H1 (cell line): Measurements from ENCODE around the gene SLX9. TPM values are rescaled to one million over a fixed set of nuclear protein-coding genes. Genes with fewer than 3 reads are reported as not detected.

ENCODE experiments used
- CTCF ChIA-PET: fragments of 300-600 bp; sonication (Branson Sonifier 250); formaldehyde crosslinking; loops from one replicate; lab custom pipeline; 2021; ENCODE audit not compliant: partially characterized antibody; lab: Charles Lee
- POLR2A ChIA-PET: fragments of 300-600 bp; sonication (Branson Sonifier 250); formaldehyde crosslinking; loops from one replicate; lab custom pipeline; 2021; ENCODE audit warnings: inconsistent platforms; ENCODE audit not compliant: partially characterized antibody; lab: Charles Lee
- DNase-seq, 2 experiments: peaks; one replicate each; pipeline versions ENCODE4 v3.0.0 to v3.0.0-alpha.2; 2010 to 2022; ENCODE audit warnings: low spot score in 2 of 2, low read depth in 1 of 2, mixed read lengths in 1 of 2
- FAIRE-seq: peaks from 2 replicates; lab custom pipeline; 2011; peaks lifted over from hg19 to GRCh38; lab: Jason Lieb, UNC
- H2AFZ ChIP-seq: 2 replicates; pipeline ENCODE4 v1.8.1; 2012; ENCODE audit warnings: low read length, inconsistent platforms
- H2AK5ac ChIP-seq: 2 replicates; pipeline ENCODE4 v1.6.1; 2013; ENCODE audit warnings: low read depth, low read length
- H2BK120ac ChIP-seq: replicated peaks from 2 replicates; pipeline ENCODE3; 2013; ENCODE audit warnings: low read depth, low read length, inconsistent platforms
- H2BK12ac ChIP-seq: 2 replicates; pipeline ENCODE4 v1.6.1; 2013; ENCODE audit warnings: low read depth, low read length
- H2BK15ac ChIP-seq: 2 replicates; pipeline ENCODE4 v1.6.1; 2013; ENCODE audit warnings: low read length
- H2BK20ac ChIP-seq: 2 replicates; pipeline ENCODE4 v1.6.1; 2013; ENCODE audit warnings: low read length
- H2BK5ac ChIP-seq: 2 replicates; pipeline ENCODE4 v1.6.1; 2013; ENCODE audit warnings: low read depth, low read length
- H3K14ac ChIP-seq: 2 replicates; pipeline ENCODE4 v1.6.1; 2013; ENCODE audit warnings: inconsistent platforms; ENCODE audit not compliant: insufficient read length
- H3K18ac ChIP-seq: 2 replicates; pipeline ENCODE4 v1.6.1; 2013; ENCODE audit warnings: low read length; ENCODE audit errors: extremely low read depth
- H3K23ac ChIP-seq: 2 replicates; pipeline ENCODE4 v1.6.1; 2013; ENCODE audit warnings: inconsistent platforms; ENCODE audit not compliant: insufficient read length
- H3K23me2 ChIP-seq: 2 replicates; pipeline ENCODE4 v1.6.1; 2013; ENCODE audit warnings: low read depth, low read length
- H3K27ac ChIP-seq: 2 replicates; pipeline ENCODE4 v1.6.1; 2011; ENCODE audit warnings: low read depth, low read length, inconsistent platforms
- H3K27me3 ChIP-seq, 4 experiments: replicated peaks in 1 of 4; 1 replicate in 1 of 4; 2 replicates in 3 of 4; pipeline versions ENCODE4 v1.6.1 to v1.8.1; 2011 to 2013; ENCODE audit warnings: low read length in 3 of 4, mild to moderate bottlenecking in 3 of 4, inconsistent platforms in 2 of 4, mixed read lengths in 2 of 4, moderate library complexity in 1 of 4; ENCODE audit not compliant: control insufficient read depth in 3 of 4, insufficient read depth in 3 of 4; ENCODE audit errors: extremely low read depth in 1 of 4
- H3K36me3 ChIP-seq, 4 experiments: 2 replicates each; pipeline versions ENCODE4 v1.6.1 to v1.8.1; 2011 to 2013; ENCODE audit warnings: mild to moderate bottlenecking in 4 of 4, low read length in 3 of 4, moderate library complexity in 2 of 4, control low read depth in 1 of 4, inconsistent platforms in 1 of 4; ENCODE audit not compliant: insufficient read depth in 4 of 4, control insufficient read depth in 2 of 4
- H3K4ac ChIP-seq: replicated peaks from 2 replicates; pipeline ENCODE3; 2013; ENCODE audit warnings: low read length, low read depth, mixed read lengths, inconsistent platforms; ENCODE audit not compliant: insufficient read length
- H3K4me1 ChIP-seq, 4 experiments: replicated peaks in 1 of 4; 1 replicate in 1 of 4; 2 replicates in 3 of 4; pipeline versions ENCODE4 v1.6.1 to v1.8.1; 2011 to 2013; ENCODE audit warnings: low read length in 3 of 4, inconsistent platforms in 2 of 4, mixed read lengths in 1 of 4; ENCODE audit not compliant: insufficient read depth in 4 of 4, control insufficient read depth in 3 of 4
- H3K4me2 ChIP-seq, 2 experiments: 2 replicates each; pipeline versions ENCODE4 v1.6.1 to v1.8.1; 2011 to 2013; ENCODE audit warnings: low read depth in 2 of 2, low read length in 2 of 2, control low read depth in 1 of 2, inconsistent platforms in 1 of 2, mild to moderate bottlenecking in 1 of 2; ENCODE audit not compliant: insufficient read depth in 1 of 2
- H3K4me3 ChIP-seq, 4 experiments: fragments of 200-600, 300-600 bp in 1 of 4; sonication (generic), shearing (Covaris generic), sonication (Bioruptor Twin) in 1 of 4; 2 replicates each; pipeline versions ENCODE4 v1.5.1 to v1.8.1; 2011 to 2016; ENCODE audit warnings: low read length in 4 of 4, low read depth in 3 of 4, control low read depth in 2 of 4, inconsistent platforms in 2 of 4, mild to moderate bottlenecking in 2 of 4, mixed read lengths in 1 of 4, moderate library complexity in 1 of 4; ENCODE audit not compliant: insufficient read depth in 2 of 4; ENCODE audit errors: extremely low read depth in 1 of 4
- H3K56ac ChIP-seq: replicated peaks from 2 replicates; pipeline ENCODE3; 2013; ENCODE audit warnings: low read depth, mild to moderate bottlenecking, mixed read lengths, low read length, inconsistent platforms; ENCODE audit not compliant: insufficient read length
- H3K79me1 ChIP-seq: 2 replicates; pipeline ENCODE4 v1.6.1; 2013; ENCODE audit warnings: low read depth, low read length, control low read depth
- H3K79me2 ChIP-seq, 2 experiments: 2 replicates each; pipeline versions ENCODE4 v1.6.1 to v1.8.1; 2012 to 2013; ENCODE audit warnings: low read length in 2 of 2, mild to moderate bottlenecking in 2 of 2, inconsistent platforms in 1 of 2; ENCODE audit not compliant: insufficient read depth in 2 of 2, control insufficient read depth in 1 of 2
- H3K9ac ChIP-seq, 4 experiments: replicated peaks in 1 of 4; 1 replicate in 1 of 4; 2 replicates in 3 of 4; pipeline versions ENCODE4 v1.6.1 to v1.8.1; 2011 to 2013; ENCODE audit warnings: low read depth in 3 of 4, low read length in 3 of 4, control low read depth in 2 of 4, mild to moderate bottlenecking in 2 of 4, moderate library complexity in 2 of 4, inconsistent platforms in 1 of 4; ENCODE audit errors: extremely low read depth in 1 of 4
- H3K9me3 ChIP-seq, 2 experiments: 2 replicates each; pipeline versions ENCODE4 v1.6.1 to v1.8.1; 2012 to 2013; ENCODE audit warnings: mild to moderate bottlenecking in 2 of 2, moderate library complexity in 2 of 2, control low read depth in 1 of 2, inconsistent platforms in 1 of 2, low read depth in 1 of 2, low read length in 1 of 2, mixed read lengths in 1 of 2; ENCODE audit not compliant: insufficient read depth in 2 of 2
- H4K20me1 ChIP-seq, 2 experiments: replicated peaks in 1 of 2; 2 replicates each; pipeline versions ENCODE3 to v1.8.1; 2011 to 2013; ENCODE audit warnings: inconsistent platforms in 2 of 2, low read length in 2 of 2, mild to moderate bottlenecking in 1 of 2; ENCODE audit not compliant: insufficient read depth in 2 of 2, control insufficient read depth in 1 of 2
- H4K5ac ChIP-seq: 2 replicates; pipeline ENCODE4 v1.6.1; 2013; ENCODE audit warnings: low read length, low read depth, mixed read lengths, inconsistent platforms; ENCODE audit not compliant: insufficient read length
- H4K8ac ChIP-seq: 2 replicates; pipeline ENCODE4 v1.8.0; 2013; ENCODE audit warnings: mild to moderate bottlenecking, moderate library complexity, low read length, inconsistent platforms; ENCODE audit not compliant: insufficient read depth; ENCODE audit errors: extremely low read depth
- H4K91ac ChIP-seq: replicated peaks from 2 replicates; pipeline ENCODE3; 2013; ENCODE audit warnings: low read length, mixed read lengths, inconsistent platforms; ENCODE audit not compliant: insufficient read length
- E2F6 ChIP-seq: IDR thresholded peaks from 2 replicates; pipeline ENCODE4 v1.6.1; 2012; ENCODE audit warnings: inconsistent platforms
- KDM5A ChIP-seq: fragments of 200-600 bp; IDR thresholded peaks from 2 replicates; pipeline ENCODE4 v1.7.1; 2012; ENCODE audit warnings: mild to moderate bottlenecking, low read length, inconsistent platforms, mixed read lengths
- MAX ChIP-seq: IDR thresholded peaks from 2 replicates; pipeline ENCODE4 v1.6.1; 2012; ENCODE audit warnings: inconsistent platforms
- RAD21 ChIP-seq, 2 experiments: IDR thresholded peaks in 1 of 2; conservative IDR thresholded peaks in 1 of 2; 2 replicates each; pipeline ENCODE4 v1.6.1; 2011; ENCODE audit warnings: low read depth in 2 of 2, low read length in 2 of 2, improper control_type of control experiment in 1 of 2, inconsistent platforms in 1 of 2, mild to moderate bottlenecking in 1 of 2, moderate library complexity in 1 of 2
- RNF2 ChIP-seq: fragments of 200-900, 300-1000 bp; sonication (generic); IDR thresholded peaks from 2 replicates; pipeline ENCODE4 v1.7.1; 2016; ENCODE audit warnings: borderline replicate concordance, low read depth, mild to moderate bottlenecking, antibody characterized with exemption, low read length; ENCODE audit not compliant: poor library complexity, severe bottlenecking; ENCODE audit errors: missing control alignments
- RXRA ChIP-seq: IDR thresholded peaks from 2 replicates; pipeline ENCODE4 v1.6.1; 2011; ENCODE audit warnings: low read depth, mild to moderate bottlenecking, low read length, moderate library complexity; ENCODE audit not compliant: insufficient read depth
- SAP30 ChIP-seq: fragments of 300-600 bp; sonication (generic); IDR thresholded peaks from 2 replicates; pipeline ENCODE4 v1.7.1; 2012; ENCODE audit warnings: low read length, moderate library complexity, mild to moderate bottlenecking, inconsistent platforms; ENCODE audit not compliant: insufficient read depth, insufficient replicate concordance
- SIRT6 ChIP-seq: IDR thresholded peaks from one replicate; pipeline ENCODE4 v1.7.1; 2012; ENCODE audit warnings: low read length, inconsistent platforms
- TAF7 ChIP-seq: optimal IDR thresholded peaks from 2 replicates; pipeline ENCODE3; 2011; ENCODE audit warnings: low read depth, mild to moderate bottlenecking, inconsistent platforms, low read length, moderate library complexity, borderline replicate concordance
- TBP ChIP-seq: IDR thresholded peaks from 2 replicates; pipeline ENCODE4 v1.6.1; 2011; ENCODE audit warnings: low read depth, low read length, improper control_type of control experiment
- ZNF274 ChIP-seq: IDR thresholded peaks from 2 replicates; pipeline ENCODE4 v1.7.0; 2012; ENCODE audit warnings: low read length, borderline replicate concordance; ENCODE audit errors: extremely low read depth
- WGBS, 2 experiments: shearing (Covaris generic) in 1 of 2; methylation state at CpG; one replicate each; pipeline versions ENCODE4 v1.1.6 to v1.1.7; 2013 to 2015; ENCODE audit warnings: low lambda C conversion rate in 2 of 2, mixed read lengths in 2 of 2, inconsistent platforms in 1 of 2, low coverage in 1 of 2, missing lambda C conversion rate in 1 of 2; ENCODE audit not compliant: insufficient replicate concordance in 2 of 2, insufficient coverage in 1 of 2, insufficient read length in 1 of 2; ENCODE audit errors: extremely low coverage in 1 of 2, missing lambda C conversion rate in 1 of 2; 5-methylcytosine and 5-hydroxymethylcytosine counted together
- polyA plus RNA-seq, 7 experiments: library from polyadenylated mRNA; depleted of rRNA in 3 of 7; stranded (reverse) in 5 of 7; unstranded in 2 of 7; fragments of >200 nt in 5 of 7; fragments of 200-250 nt in 2 of 7; gene quantifications; 1 replicate in 5 of 7; 2 replicates in 1 of 7; 4 replicates in 1 of 7; pipeline versions ENCODE4 v1.2.1 to v1.2.3, GENCODE V29; 2011 to 2013; ENCODE audit warnings: missing spikeins in 2 of 7, mixed read lengths in 2 of 7
- total RNA-seq: library from RNA; stranded (reverse); fragmentation: NEBNext Ultra II Directional; extraction: Animal tissue kit (Norgen Biotek cat#: 25700); gene quantifications from 2 replicates; pipeline ENCODE4 v1.2.1, GENCODE V29; 2021

The SLX9 gene
- total and polyA plus RNA-seq, 2 of the 8 experiments (the other 6 are each of a cell fraction or from before 2014, with no cell fraction given), result 17.7 to 57.3 TPM

DNA sequence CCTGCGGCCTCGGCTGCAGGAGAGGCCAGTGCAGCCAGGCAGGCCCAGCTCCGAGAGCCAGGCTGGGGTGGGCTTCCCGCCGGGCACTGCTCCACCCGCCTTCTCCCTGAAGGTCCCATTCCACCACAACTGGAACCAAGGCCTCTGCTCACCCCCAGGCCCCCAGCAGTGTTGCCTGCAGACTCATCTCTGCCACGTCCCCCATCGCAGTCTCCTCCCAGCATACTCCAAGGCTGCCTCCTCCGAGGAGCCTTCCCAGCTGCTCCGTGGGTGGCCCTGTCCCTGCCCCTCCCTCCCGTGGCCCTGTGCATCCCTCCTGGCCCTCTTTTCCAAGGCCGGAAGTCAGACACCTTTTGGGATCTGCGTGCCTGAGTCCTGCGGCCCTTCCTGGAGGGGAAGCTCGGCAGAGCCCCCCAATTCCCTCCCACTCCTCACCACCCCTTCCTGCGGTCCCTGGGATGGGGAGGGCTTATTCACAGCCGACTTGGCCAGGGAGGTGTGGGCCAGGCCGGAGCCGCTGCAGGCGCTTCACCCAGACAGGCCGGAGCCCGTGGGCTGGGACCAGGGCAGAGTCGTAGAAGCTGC is 47.6 kb downstream of the SLX9 start:
- no peak overlapping the region for H3K27ac ChIP-seq
- no peak overlapping the region for H2BK12ac ChIP-seq
- 88% methylated on average over 17 of the region's 23 CpGs; no CpG with 5 or more reads in 1 of the 2 experiments for WGBS, 2 experiments
- POLR2A ChIA-PET, result no interaction called here
- no peak overlapping the region for H4K91ac ChIP-seq
- H3K9me3 ChIP-seq, result no peaks in the 10 kb centered on the region
- no peak overlapping the region for H2BK5ac ChIP-seq
- no peak overlapping the region for H3K4ac ChIP-seq
- H3K79me1 ChIP-seq, result no peaks in the 10 kb centered on the region
- peaks cover 2% of the 10 kb centered on the region; the same call in 1 of the 2 replicates for H3K23me2 ChIP-seq
- no peak overlapping the region for H3K23ac ChIP-seq
- no peak overlapping the region for H3K14ac ChIP-seq
- H2BK120ac ChIP-seq, result no peak overlapping the region
- DNase-seq (no peak), FAIRE-seq (no peak)
- peaks cover 3 to 4% of the 10 kb centered on the region in 2 experiments for H4K20me1 ChIP-seq
- no peak overlapping the region for H3K18ac ChIP-seq
- H2AK5ac ChIP-seq, result no peak overlapping the region
- no peak overlapping the region for H3K4me2 ChIP-seq
- no peaks in the 10 kb centered on the region; a peak in 3 of 7 replicates for H3K27me3 ChIP-seq
- H2BK15ac ChIP-seq, result no peak overlapping the region
- H3K4me1 ChIP-seq, result peaks cover 0 to 3% (median 0%) of the 10 kb centered on the region in 4 experiments; a peak in 1 of 7 replicates
- H3K79me2 ChIP-seq, result no peaks in the 10 kb centered on the region
- H3K4me3 ChIP-seq, result no peak overlapping the region
- H3K9ac ChIP-seq, result no peak overlapping the region
- H4K8ac ChIP-seq, result no peak overlapping the region
- no peaks in the 10 kb centered on the region for H3K36me3 ChIP-seq
- H4K5ac ChIP-seq, result no peak overlapping the region
- no peak overlapping the region for H3K56ac ChIP-seq
- no peak overlapping the region for H2BK20ac ChIP-seq
- no peak overlapping the region for H2AFZ ChIP-seq
- CTCF ChIA-PET, result interaction anchor here (0.9 to 4.7 kb wide), 4 partner anchors 15 to 151 kb away, joined by 3 to 29 read pairs (median 8); no protein-coding TSS in a partner anchor
- TF ChIP-seq RNF2 (no peak), SAP30 (no peak), TAF7 (no peak), ZNF274 (no peak), RXRA (no peak), RAD21 (IDR thresholded peaks at IDR 0.05 in 1 of 2, conservative IDR thresholded peaks at IDR 0.05 in 1 of 2; ENCODE audit: low read depth in 2 of 2, low read length in 2 of 2) (no peak), E2F6 (no peak), MAX (no peak), SIRT6 (no peak), KDM5A (no peak), TBP (no peak)
